Right lung (tissue), 5 donors: ENCODE measurements around the gene PTPN4. TPM values are rescaled to one million over a fixed set of nuclear protein-coding genes. Genes with fewer than 3 reads are reported as not detected.

Experiments used
- DNase-seq, 2 donors: peaks; one replicate each; pipeline ENCODE4 v3.0.0-alpha.2; 2013
- polyA plus RNA-seq, 5 donors: library from polyadenylated mRNA; unstranded; fragments of 120-200 nt; gene quantifications; one replicate each; pipeline versions ENCODE4 v1.2.1 to v1.2.3, GENCODE V29; 2013; ENCODE audit warnings: inconsistent platforms in 1 of 5, low replicate concordance in 1 of 5; ENCODE audit not compliant: insufficient read length in 5 of 5, insufficient read depth in 1 of 5

Gene PTPN4
- polyA plus RNA-seq, 5 donors, result 15.4 to 32.3 (median 25.8) TPM

DNA sequence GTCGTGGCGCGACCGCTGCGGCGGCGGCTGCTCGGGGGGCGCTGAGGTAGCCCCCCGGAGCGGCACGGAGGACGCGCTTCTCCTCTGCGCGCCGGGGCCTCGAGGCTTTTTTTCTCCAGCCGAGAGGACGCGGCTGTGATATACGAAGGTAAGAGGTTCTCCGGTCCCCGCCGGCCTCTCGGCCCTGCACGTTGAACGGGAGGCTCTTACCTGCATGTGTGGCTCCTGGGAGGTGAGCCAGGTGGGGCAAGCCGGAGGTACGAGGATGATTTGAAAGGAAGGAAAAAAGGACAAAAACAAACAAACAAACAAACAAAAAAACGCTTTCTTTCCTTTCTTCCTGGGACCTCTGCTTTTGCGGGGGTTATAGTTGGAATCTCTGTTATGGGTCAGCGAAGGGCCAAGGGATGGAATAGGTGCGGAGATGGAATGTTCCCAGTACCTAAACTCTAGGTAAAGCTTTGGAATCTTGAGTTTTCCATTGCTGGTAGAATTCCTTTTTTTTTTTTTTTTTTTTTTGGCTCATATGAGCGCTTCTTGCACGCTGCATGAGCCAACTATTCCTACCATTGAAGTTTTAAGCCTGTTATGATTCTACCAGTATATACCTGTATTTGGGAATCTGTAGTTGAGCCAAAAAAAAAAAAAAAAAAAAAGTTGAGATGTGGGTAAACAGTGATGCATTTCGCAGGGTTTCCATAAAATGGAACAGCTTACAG, 674 bp downstream of the PTPN4 start:
- peak; percentile 34 to 40 for DNase-seq

DNA sequence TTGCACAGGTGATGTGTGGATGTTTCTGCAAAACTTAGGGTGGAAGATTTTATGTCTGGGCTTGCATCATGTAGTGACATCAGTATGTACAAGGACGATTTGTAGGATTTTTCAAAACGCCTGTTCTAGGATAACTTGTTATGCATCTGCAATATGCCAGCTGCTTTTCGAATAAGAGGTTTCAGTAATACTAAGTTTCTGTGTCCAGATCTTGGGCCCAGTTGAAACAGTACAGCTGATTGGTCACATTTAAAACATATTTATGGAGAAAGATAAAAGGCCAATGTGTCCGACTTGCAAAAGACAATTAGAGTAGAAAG, 1.2 kb downstream of the PTPN4 start:
- DNase-seq, result peak; percentile 39 to 42

DNA sequence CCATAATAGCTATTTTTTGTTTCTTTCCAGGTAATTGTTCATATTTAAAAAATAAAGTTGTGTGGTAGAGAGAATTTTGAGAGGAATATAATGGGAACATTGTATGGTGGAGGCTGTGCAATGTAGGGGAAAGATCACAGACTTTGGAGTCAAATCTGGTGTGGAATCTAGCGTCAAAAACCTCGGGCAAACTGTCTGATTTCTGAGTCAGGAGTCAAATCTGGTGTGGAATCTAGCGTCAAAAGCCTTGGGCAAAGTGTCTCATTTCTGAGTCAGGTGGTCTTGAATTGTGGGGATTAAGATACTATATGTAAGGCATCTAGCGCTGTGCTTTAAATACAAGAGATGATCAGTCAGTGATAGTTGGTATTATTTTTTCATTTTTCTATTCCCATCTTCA, 5.1 kb downstream of the PTPN4 start:
- DNase-seq, result no peak

DNA sequence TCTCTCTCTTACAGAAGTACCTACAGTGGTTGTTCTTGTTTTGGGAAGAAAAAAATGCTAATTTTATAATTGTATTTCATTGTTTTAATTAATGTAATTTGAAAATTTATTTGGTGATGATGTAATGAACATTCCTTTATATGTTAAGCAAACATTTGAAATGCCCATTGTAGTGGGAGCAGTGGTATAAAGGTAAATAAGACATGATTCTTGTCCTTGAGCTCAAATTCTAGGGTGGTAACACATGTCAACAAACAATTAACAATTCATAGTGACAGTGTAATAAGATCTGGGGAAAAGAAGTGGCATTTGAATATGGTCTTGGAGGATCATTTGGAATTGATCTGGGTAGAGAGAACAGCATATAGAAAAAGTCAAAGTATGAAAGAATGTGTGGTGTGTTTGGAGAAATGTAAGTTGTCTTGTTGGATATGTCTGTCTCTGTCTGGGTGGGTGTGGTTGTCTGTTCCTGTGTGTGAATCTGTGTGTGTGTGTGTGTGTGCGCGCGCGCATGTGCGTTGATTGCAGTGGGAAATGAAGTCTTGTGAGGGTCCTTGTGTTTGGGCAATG, 5.8 kb downstream of the PTPN4 start:
- DNase-seq, result no peak

DNA sequence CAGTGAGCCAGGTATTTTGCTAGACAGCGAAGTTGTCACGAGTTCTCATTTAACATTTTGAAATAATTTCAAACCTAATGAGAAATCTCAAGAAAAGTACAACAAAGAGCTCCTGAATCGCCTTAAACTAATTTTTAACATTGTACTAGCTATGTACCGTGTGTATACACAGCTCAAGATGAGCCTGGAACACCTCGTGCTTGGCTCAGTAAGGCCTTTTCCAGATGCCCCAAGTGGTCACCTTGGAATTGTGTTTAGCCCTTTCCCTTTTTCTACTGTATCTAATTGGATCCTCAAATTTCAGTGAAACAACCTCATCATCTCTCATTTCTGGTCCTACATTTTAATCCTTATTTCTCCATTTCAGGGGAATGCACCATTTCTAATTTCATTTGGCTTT, 7.2 kb downstream of the PTPN4 start:
- DNase-seq, result no peak

DNA sequence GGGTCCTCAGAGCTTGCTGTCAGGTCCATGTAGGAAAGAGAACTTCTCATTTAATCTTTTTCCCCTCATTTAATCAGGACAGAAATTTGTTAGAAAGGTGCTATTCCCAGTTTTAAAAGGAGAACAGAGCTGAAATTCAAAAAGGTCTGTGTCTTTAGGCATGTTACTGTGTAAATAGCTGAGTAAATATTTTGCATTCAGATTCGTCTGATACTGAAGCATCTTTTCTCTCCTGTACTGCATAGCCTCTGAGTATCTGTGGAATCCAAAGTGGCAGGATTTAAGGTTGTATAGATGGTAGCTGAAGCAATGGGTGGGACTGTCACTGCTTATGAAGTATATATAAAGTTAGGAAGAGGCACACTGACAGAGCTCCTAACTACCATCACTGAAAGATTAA, 9.0 kb downstream of the PTPN4 start:
- no peak for DNase-seq

DNA sequence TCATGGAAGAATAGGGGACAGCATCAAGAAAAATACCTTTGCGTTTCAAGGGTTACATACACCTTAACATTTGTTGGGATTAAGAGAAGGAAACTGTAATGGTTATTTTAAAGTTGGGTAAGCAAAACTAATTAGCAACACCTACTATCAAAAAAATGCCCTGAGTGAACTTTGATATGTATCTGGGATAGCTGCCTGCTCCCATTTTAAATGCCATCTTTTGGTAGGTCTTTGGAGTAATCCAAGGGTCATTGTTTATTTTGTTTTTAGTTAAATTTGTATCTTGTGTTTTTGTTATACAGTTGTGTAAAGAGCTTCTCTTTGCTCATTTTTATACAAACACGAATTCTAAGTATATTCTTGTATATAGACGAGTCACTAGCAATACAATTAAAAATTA, 9.9 kb downstream of the PTPN4 start:
- no peak for DNase-seq

DNA sequence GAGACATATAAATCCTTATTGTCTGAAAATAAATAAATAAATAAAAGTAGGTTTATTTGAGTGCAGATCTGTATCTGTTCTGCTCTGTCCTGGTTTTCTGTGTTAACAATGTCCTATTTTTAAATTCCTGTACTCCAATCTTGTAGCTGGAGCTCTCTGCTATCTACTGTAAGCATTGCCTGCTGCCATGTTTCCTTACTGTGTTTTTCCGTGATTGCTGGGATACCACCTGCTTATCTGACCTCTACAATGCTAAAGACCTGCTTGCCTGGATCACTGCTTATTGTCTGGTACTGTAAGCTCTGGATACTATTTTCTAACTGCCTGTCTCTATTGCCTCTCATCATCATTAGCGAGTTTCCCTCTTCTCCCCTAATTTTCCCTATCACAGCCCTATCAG, 11.6 kb downstream of the PTPN4 start:
- no peak for DNase-seq

DNA sequence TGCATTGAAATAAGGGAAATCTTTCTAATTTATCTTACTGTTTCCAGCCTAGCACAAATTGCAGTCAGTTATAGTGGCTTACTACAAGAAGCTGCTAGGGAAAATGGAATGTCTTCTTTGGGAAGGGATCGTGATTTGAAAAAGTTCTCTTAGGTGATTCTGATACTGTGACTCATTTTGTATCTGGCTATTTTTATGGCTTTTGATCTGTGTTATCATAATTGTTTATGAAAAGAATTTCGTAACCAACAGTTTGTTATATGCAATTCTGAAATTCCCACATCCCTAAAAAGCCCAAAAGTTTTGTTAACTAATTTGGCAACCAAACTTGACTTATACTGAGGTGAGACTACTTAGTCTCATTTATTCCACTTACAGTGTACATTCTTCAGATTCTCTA, 12.4 kb downstream of the PTPN4 start:
- no peak for DNase-seq

DNA sequence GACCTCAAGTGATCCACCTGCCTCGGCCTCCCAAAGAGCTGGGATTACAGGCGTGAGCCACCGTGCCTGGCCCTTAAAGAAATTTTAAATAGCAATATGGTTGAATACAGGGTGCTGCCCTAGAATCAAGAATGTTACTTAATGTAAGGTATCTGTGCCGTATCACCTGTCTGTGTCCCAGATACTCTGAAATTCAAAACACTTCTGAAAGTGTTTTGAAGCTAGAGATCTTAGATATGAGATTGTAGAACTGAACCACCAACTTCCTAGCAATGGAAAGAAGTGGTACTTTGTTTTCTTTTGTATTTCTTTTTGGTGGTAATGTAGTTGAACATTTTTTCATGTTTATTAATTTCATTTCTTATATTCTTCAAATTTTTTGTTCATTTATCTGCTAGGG, 13.0 kb downstream of the PTPN4 start:
- no peak for DNase-seq

DNA sequence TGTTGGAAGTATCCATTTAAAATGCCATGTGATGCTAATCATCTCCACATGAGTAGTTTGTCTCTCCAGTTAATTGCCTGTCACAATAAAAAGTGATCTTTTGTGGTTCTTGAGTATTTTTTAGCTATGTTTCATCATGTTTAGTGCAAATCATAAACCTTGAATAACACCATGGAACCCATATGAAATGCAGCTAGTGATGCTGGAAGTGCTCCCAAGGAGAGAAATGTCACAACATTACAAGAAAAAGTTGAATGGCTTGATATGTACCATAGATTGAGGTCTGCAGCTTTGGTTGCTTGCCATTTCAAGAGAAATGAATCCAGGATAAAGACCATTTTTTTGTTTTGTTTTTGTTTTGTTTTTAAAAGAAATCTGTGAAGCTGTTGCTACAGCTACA, 14.3 kb downstream of the PTPN4 start:
- no peak for DNase-seq

DNA sequence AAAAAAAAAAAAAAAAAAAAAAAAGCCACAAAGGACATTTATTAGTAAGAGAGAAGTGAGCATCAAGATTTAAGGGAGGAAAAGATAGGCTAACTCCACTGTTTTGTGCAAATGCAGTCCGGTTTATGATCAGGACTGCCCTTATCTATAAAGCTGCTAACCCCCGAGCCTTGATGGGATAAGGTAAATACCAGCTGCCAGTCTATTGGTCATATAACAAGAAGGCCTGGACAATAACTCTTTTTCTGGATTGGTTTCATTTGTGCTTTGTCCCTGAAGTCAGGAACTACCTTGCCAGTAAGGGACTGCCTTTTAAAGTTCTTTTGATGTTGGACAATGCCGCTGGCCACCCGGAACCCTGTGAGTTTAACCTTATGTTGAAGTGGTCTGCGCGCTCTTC, 15.4 kb downstream of the PTPN4 start:
- DNase-seq, result no peak

DNA sequence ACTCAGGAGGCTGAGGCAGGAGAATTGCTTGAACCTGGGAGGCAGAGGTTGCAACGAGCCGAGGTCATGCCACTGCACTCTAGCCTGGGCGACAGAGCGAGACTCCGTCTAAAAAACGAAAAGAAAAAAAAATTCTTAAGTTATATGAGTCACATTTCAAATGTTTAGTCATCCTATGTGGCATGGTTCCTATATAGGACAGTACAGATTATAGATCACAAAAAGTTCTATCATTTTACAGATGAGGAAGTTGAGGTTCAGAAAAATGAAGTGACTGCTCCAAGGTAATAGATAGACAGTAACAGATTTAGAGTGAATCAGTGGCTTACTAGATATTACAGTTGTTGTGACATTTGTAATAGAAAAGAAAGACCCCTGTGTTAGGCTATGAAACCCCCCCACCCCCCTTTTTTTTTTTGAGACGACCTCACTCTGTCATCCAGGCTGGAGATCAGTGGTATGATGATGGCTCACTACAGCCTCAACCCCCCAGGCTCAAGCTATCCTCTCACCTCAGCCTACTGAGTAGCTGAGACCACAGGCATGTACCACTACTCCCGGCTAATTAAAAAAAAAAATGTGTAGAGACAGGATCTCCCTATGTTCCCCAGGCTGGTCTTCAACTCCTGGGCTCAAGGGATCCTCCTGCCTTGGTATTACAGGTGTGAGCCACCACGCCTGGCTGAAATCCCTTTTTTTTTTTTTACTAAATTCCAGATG, 22.7 kb downstream of the PTPN4 start:
- no peak for DNase-seq

DNA sequence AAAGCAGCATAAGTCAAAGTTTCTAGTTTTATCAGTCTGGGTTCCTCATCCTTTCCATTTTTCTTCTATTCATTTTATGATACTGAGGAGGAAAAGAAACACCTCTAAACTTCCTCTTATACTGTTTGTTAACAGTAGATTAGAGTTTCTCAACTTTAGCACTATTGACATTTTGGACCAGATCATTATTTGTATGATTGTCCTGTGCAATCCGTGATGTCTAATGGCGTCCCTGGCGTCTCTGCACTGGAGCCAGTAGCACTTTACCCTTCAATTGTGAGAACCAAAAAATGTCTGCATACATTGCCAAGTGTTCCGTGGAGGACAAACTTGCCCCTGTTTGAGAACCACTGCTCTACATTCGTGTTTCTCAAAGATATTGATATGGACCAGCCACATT, 25.2 kb downstream of the PTPN4 start:
- DNase-seq, result no peak

DNA sequence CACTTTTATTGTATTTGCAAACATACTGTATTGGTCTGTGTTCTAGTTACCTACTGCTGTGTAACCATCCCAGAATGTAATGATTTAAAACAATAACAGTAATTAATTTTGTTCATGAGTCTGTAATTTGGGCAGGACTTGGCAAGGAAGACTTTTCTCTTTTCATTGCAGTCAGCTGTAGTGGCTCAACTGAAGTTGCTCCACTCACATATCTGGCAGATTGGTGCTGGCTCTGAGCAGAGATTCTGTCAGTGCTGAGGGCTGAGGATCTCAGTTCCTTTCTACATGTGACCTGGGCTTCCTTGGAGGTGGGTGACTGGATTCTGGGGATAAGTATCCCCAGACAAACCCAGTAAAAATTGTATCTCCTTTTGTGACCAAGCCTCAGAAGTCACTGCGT, 26.6 kb downstream of the PTPN4 start:
- DNase-seq, result no peak

DNA sequence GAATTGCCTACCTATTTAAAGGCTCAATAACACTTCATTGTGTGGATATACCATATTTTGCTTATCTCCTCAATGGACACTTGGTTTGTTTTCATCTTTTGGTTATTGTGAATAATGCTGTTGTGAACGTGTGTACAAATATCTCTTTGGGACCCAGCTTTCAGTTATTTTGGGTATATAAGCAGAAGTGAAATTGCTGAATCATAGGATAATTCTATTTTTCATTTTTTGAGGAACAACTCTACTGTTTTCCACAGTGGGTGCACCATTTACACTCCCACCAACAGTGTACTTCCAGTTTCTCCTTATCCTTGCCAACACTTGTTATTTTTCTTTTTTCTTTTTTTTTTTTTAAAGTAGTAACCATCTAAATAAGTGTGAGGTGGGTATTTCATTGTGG, 29.0 kb downstream of the PTPN4 start:
- DNase-seq, result no peak

DNA sequence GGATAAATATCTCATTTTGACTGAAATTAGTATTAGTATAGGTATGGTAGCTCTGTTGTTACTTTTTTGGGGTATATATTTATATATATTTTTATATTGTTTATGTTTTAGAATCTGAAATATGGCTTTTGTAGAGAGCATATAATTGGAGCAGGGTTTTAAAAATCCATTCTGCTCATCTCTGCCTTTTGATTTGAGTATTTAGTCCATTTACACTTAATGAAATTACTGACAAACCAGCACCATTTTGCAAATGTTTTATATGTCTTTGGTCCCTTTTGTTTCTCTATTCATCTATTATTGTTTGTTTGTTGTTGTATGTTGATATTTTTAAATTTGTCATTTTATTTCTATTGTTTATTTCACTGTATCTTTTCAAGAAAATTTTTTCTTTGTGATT, 30.7 kb downstream of the PTPN4 start:
- DNase-seq, result no peak

DNA sequence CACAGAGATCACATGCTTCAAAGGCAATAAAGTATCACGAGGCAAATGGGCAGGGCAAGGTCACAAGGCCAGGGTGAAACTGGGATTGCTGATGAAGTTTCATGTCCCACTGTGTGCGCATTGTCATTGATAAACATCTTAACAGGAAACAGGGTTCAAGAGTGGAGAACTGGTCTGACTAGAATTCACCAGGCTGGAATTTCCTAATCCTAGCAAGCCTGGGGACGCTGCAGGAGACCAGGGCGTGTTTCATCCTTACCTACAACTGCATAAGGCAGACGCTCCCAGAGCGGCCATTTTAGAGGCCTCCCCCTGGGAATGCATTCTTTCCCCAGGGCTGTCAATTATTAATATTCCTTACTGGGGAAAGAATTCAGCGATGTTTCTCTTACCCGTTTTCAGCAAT, 33.2 kb downstream of the PTPN4 start:
- DNase-seq, result no peak

DNA sequence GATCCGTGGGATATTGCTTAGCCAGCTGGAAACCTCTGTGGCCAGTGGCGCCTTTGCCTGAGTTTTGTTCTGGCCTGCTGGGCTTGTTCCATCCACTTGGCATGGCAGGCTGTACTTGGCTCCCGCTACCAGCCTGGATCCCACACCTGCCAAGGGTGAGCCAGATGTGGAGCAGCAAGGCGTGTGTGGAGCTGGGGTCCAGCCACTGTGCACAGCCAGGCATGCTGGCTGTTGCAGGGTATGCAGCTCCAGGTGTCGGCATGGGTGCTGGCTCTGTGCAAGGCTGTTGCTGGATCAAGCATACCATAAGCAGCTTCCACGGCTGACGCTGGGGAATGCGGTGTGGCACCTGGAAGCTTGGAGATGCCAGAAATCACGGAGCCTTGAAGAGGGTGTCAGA, 34.5 kb downstream of the PTPN4 start:
- DNase-seq, result no peak

DNA sequence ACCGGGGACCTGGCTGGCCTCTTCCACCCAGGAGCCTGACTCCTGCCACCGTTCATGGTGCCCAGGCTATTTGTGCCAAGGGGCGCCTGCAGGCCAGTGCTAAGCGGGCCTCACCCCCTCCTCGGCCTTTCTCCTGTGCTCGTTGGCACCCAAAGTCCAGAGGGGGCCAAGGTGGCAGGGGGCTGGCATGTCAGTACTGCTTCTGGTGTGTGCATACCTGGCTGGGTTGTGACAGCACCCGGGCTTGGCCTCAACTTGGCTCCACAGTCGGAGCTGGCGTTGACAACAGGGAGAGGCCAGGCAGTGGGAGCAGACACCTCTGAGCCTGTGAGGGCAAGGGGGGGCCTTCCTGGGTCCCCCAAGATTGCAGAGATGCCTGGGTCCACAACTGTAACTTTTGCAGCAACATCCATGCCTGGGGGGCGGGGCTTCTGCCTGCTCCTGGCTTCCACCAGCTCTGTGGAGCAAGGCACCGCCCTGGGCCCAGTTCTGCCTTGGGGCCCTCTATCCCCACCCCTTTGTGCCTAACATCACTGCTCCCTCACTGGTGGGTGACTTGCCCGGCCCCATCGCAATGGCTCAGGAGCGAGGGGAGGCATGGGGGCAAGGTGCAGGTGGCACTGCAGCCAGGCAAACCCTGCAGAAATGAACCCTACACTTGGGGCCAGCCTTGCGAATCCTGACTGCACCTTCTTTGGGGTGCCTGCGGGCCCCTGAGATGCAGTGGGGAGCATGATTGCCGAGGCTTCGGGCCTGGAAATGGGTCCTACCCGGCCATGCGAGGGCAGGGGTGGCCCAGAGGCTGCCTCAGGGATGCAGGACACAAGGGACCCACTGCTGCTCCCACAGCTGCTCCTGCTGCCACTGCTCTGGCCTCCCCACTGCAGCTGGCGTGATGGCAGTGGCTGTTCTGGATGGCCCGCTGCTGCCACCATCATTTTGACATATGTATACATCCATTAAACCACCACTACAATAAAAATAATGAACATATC, 35.9 kb downstream of the PTPN4 start:
- DNase-seq, result no peak

DNA sequence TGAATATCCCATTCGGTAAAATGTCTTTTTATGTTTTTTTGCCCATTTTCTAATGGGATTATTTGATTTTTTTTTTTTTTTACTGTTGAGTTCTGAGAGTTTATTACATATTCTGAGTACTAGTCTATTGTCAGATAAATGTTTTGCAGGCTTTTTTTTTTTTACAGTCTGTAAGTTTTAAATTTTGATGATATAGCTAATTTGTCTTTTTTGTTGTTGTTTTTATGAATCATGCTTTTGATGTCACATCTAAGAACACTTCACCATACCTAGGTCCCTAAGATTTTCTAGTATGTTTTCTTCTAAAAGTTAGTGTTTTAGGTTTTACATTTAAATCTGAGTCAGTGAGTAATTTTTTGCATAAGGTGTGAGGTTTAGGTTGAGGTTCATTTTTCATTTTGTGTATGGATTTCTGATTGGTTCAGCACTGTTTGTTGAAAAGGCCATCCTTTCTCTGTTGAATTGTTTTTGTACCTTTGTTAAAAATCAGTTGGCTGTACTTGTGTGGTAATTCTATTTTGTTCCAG, 40.7 kb downstream of the PTPN4 start:
- DNase-seq, result no peak

DNA sequence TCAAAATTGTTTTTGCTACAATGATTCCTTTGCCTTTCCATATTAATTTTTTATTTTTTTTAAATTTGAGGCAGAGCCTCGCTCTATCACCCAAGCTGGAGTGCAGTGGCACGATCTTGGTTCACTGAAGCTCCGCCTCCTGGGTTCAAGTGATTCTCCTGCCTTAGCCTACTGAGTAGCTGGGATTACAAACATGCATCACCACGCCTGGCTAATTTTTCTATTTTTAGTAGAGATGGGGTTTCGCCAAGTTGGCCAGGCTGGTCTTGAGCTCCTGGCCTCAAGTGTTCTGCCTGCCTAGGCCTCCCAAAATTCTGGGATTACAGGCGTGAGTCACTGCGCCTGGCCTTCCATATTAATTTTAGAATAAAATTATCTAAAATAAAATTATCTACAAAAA, 41.3 kb downstream of the PTPN4 start:
- no peak for DNase-seq
